IMR-90 (cell line): ENCODE data around the gene UTP18. TPM values are rescaled to one million over a fixed set of nuclear protein-coding genes. Genes with fewer than 3 reads are reported as not detected.

Experiments used
- ATAC-seq: fragments of 200-7000 bp; cut with Tn5 transposase; 2 replicates; pipeline ENCODE4 v1.9.1; 2020; ENCODE audit warnings: low read depth, mild to moderate bottlenecking, moderate library complexity
- BruUV-seq: library from RNA; stranded (reverse); fragments of 400-500 nt; replicated peaks from 2 replicates; lab custom pipeline; 2021; lab: Mats Ljungman, UMichigan
- CTCF ChIA-PET: fragments of 300-600 bp; formaldehyde crosslinking; extraction: SDS; loops from one replicate; lab custom pipeline; 2021; ENCODE audit warnings: antibody characterized with exemption; lab: Yijun Ruan, JAX
- POLR2A ChIA-PET: fragments of 300-600 bp; sonication (Branson Sonifier 250); formaldehyde crosslinking; loops from one replicate; lab custom pipeline; 2022; ENCODE audit warnings: antibody characterized with exemption; ENCODE audit not compliant: unreplicated experiment; lab: Charles Lee
- DNase-seq: peaks from one replicate; pipeline ENCODE4 v3.0.0; 2013
- H2AFZ ChIP-seq: replicated peaks from 2 replicates; pipeline ENCODE3; 2013; ENCODE audit warnings: low read length, mild to moderate bottlenecking; ENCODE audit not compliant: poor library complexity
- H2AK5ac ChIP-seq: 2 replicates; pipeline ENCODE4 v1.6.1; 2013; ENCODE audit warnings: low read depth, low read length, inconsistent platforms
- H2AK9ac ChIP-seq: replicated peaks from 2 replicates; pipeline ENCODE3; 2013; ENCODE audit warnings: mild to moderate bottlenecking, low read depth, low read length, moderate library complexity; ENCODE audit not compliant: poor library complexity
- H2BK120ac ChIP-seq: 2 replicates; pipeline ENCODE4 v1.6.1; 2013; ENCODE audit warnings: low read depth, low read length, inconsistent platforms
- H2BK15ac ChIP-seq: 3 replicates; pipeline ENCODE4 v1.6.1; 2013; ENCODE audit warnings: low read depth, low read length, inconsistent platforms
- H2BK20ac ChIP-seq: 2 replicates; pipeline ENCODE4 v1.6.1; 2013; ENCODE audit warnings: low read depth, mild to moderate bottlenecking, inconsistent platforms, low read length, moderate library complexity
- H2BK5ac ChIP-seq: 2 replicates; pipeline ENCODE4 v1.6.1; 2013; ENCODE audit warnings: mild to moderate bottlenecking, low read depth, low read length, inconsistent platforms; ENCODE audit not compliant: poor library complexity, severe bottlenecking
- H3K14ac ChIP-seq: replicated peaks from 2 replicates; pipeline ENCODE4 v1.6.1; 2013; ENCODE audit warnings: low read depth, low read length, inconsistent platforms
- H3K18ac ChIP-seq: 2 replicates; pipeline ENCODE4 v1.6.1; 2013; ENCODE audit warnings: low read depth, low read length, control low read depth
- H3K23ac ChIP-seq: 2 replicates; pipeline ENCODE4 v1.6.1; 2013; ENCODE audit warnings: low read depth, low read length, inconsistent platforms
- H3K27ac ChIP-seq: 2 replicates; pipeline ENCODE4 v1.5.1; 2013; ENCODE audit warnings: mild to moderate bottlenecking, control low read depth, low read length; ENCODE audit not compliant: insufficient read depth
- H3K27me3 ChIP-seq: 2 replicates; pipeline ENCODE4 v1.6.1; 2013; ENCODE audit warnings: low read length; ENCODE audit not compliant: control insufficient read depth, insufficient read depth
- H3K36me3 ChIP-seq: 2 replicates; pipeline ENCODE4 v1.6.1; 2013; ENCODE audit warnings: low read length, mixed read lengths; ENCODE audit not compliant: control insufficient read depth, insufficient read depth
- H3K4ac ChIP-seq: 2 replicates; pipeline ENCODE4 v1.6.1; 2013; ENCODE audit warnings: low read depth, low read length, inconsistent platforms
- H3K4me1 ChIP-seq: 2 replicates; pipeline ENCODE4 v1.6.1; 2013; ENCODE audit warnings: low read length, mixed read lengths; ENCODE audit not compliant: control insufficient read depth, insufficient read depth
- H3K4me2 ChIP-seq: 2 replicates; pipeline ENCODE4 v1.6.1; 2013; ENCODE audit warnings: low read depth, mild to moderate bottlenecking, control low read depth, low read length, moderate library complexity
- H3K4me3 ChIP-seq: 2 replicates; pipeline ENCODE4 v1.5.1; 2013; ENCODE audit warnings: low read depth, mild to moderate bottlenecking, control low read depth, low read length, moderate library complexity; ENCODE audit not compliant: insufficient read depth
- H3K56ac ChIP-seq: 2 replicates; pipeline ENCODE4 v1.6.1; 2013; ENCODE audit warnings: low read length, inconsistent platforms; ENCODE audit not compliant: insufficient read depth; ENCODE audit errors: extremely low read depth
- H3K79me1 ChIP-seq, 2 experiments: 2 replicates each; pipeline ENCODE4 v1.6.1; 2013; ENCODE audit warnings: low read length in 2 of 2, inconsistent platforms in 1 of 2, low read depth in 1 of 2
- H3K9ac ChIP-seq: 2 replicates; pipeline ENCODE4 v1.6.1; 2013; ENCODE audit warnings: low read depth, low read length, control low read depth
- H3K9me1 ChIP-seq: 2 replicates; pipeline ENCODE4 v1.6.1; 2013; ENCODE audit warnings: low read length, inconsistent platforms; ENCODE audit not compliant: insufficient read depth
- H3K9me3 ChIP-seq: 2 replicates; pipeline ENCODE4 v1.6.1; 2013; ENCODE audit warnings: low read length; ENCODE audit not compliant: control insufficient read depth, insufficient read depth
- H4K20me1 ChIP-seq: 2 replicates; pipeline ENCODE4 v1.6.1; 2013; ENCODE audit warnings: low read length, inconsistent platforms; ENCODE audit not compliant: insufficient read depth
- H4K5ac ChIP-seq: 2 replicates; pipeline ENCODE4 v1.6.1; 2013; ENCODE audit warnings: mild to moderate bottlenecking, low read depth, low read length, control low read depth
- H4K8ac ChIP-seq, 2 experiments: 2 replicates each; pipeline ENCODE4 v1.6.1; 2013; ENCODE audit warnings: low read depth in 2 of 2, low read length in 2 of 2, control low read depth in 1 of 2, inconsistent platforms in 1 of 2
- H4K91ac ChIP-seq: 2 replicates; pipeline ENCODE4 v1.6.1; 2013; ENCODE audit warnings: low read depth, low read length, inconsistent platforms; ENCODE audit not compliant: insufficient read depth
- BHLHE40 ChIP-seq: fragments of 150-350 bp; IDR thresholded peaks from 2 replicates; pipeline ENCODE4 v1.6.1; 2016; ENCODE audit warnings: mild to moderate bottlenecking, low read depth, low read length
- CEBPB ChIP-seq: IDR thresholded peaks from 2 replicates; pipeline ENCODE4 v1.6.1; 2012; ENCODE audit warnings: low read depth, low read length, improper control_type of control experiment
- CHD1 ChIP-seq: IDR thresholded peaks from 2 replicates; pipeline ENCODE4 v1.6.1; 2012; ENCODE audit warnings: low read depth, low read length, improper control_type of control experiment
- CTCF ChIP-seq: conservative IDR thresholded peaks from 2 replicates; pipeline ENCODE4 v1.5.1; 2012; ENCODE audit warnings: mild to moderate bottlenecking, low read depth, low read length, improper control_type of control experiment
- ELK1 ChIP-seq: fragments of 150-350 bp; IDR thresholded peaks from 2 replicates; pipeline ENCODE4 v1.6.1; 2016; ENCODE audit warnings: low read depth, mild to moderate bottlenecking, low read length, moderate library complexity, borderline replicate concordance
- FOS ChIP-seq: fragments of 150-350 bp; IDR thresholded peaks from 2 replicates; pipeline ENCODE4 v1.6.1; 2016; ENCODE audit warnings: low read depth, low read length
- MAFK ChIP-seq: IDR thresholded peaks from 2 replicates; pipeline ENCODE4 v1.6.1; 2012; ENCODE audit warnings: low read depth, low read length, improper control_type of control experiment
- MAZ ChIP-seq: IDR thresholded peaks from 2 replicates; pipeline ENCODE4 v1.6.1; 2012; ENCODE audit warnings: low read depth, mild to moderate bottlenecking, low read length, improper control_type of control experiment, moderate library complexity, borderline replicate concordance
- MXI1 ChIP-seq: IDR thresholded peaks from 2 replicates; pipeline ENCODE4 v1.6.1; 2012; ENCODE audit warnings: low read depth, mild to moderate bottlenecking, low read length, moderate library complexity, borderline replicate concordance
- NFE2L2 ChIP-seq: fragments of 150-350 bp; IDR thresholded peaks from 2 replicates; pipeline ENCODE4 v1.6.1; 2016; ENCODE audit warnings: low read depth, mild to moderate bottlenecking, low read length
- POLR2A ChIP-seq: IDR thresholded peaks from 2 replicates; pipeline ENCODE4 v1.6.1; 2012; ENCODE audit warnings: mild to moderate bottlenecking, low read depth, low read length
- RAD21 ChIP-seq: IDR thresholded peaks from 2 replicates; pipeline ENCODE4 v1.6.1; 2012; ENCODE audit warnings: low read length, improper control_type of control experiment
- RCOR1 ChIP-seq: IDR thresholded peaks from 2 replicates; pipeline ENCODE4 v1.6.1; 2012; ENCODE audit warnings: mild to moderate bottlenecking, low read length, improper control_type of control experiment; ENCODE audit not compliant: insufficient replicate concordance
- RFX5 ChIP-seq: IDR thresholded peaks from 2 replicates; pipeline ENCODE4 v1.8.0; 2012; ENCODE audit warnings: low read depth, mild to moderate bottlenecking, low read length, moderate library complexity
- SMC3 ChIP-seq: fragments of 150-350 bp; IDR thresholded peaks from 2 replicates; pipeline ENCODE4 v1.6.1; 2016; ENCODE audit warnings: low read depth, mild to moderate bottlenecking, antibody characterized with exemption, low read length, moderate library complexity
- USF2 ChIP-seq: fragments of 150-350 bp; IDR thresholded peaks from 2 replicates; pipeline ENCODE4 v1.6.1; 2017; ENCODE audit warnings: mild to moderate bottlenecking, antibody characterized with exemption, low read length, low read depth
- WGBS, 2 experiments: methylation state at CpG; one replicate each; pipeline versions ENCODE4 v1.1.5 to v1.1.7; 2013; ENCODE audit warnings: missing lambda C conversion rate in 2 of 2; ENCODE audit not compliant: insufficient read length in 1 of 2; ENCODE audit errors: extremely low coverage in 2 of 2; 5-methylcytosine and 5-hydroxymethylcytosine counted together
- dilution Hi-C: fragments of 300-500 bp; cut with HindIII; formaldehyde crosslinking; loops from one replicate; pipeline ENCODE4 v1.14.3; 2018; ENCODE audit warnings: low sequenced_read_pairs; ENCODE audit not compliant: unreplicated experiment
- in situ Hi-C: fragments of 300-500 bp; cut with MboI; formaldehyde crosslinking; loops from 3 replicates; pipeline ENCODE4 v1.14.3; 2019; ENCODE audit warnings: low sequenced_read_pairs, inconsistent platforms, mixed read lengths
- intact Hi-C: fragments of 100-400 bp; cut with micrococcal nuclease; formaldehyde crosslinking; loops from 2 replicates; pipeline ENCODE4 v1.10.0; 2022
- polyA plus RNA-seq, 3 experiments: library from polyadenylated mRNA; depleted of rRNA; stranded (reverse); fragments of >200 nt; gene quantifications; 2 replicates each; pipeline ENCODE4 v1.2.3, GENCODE V29; 2012; ENCODE audit warnings: low replicate concordance in 1 of 3
- total RNA-seq: library from RNA; depleted of rRNA; stranded (reverse); fragments of >200 nt; gene quantifications from 2 replicates; pipeline ENCODE4 v1.2.3, GENCODE V29; 2012

Gene UTP18
- total and polyA plus RNA-seq, 2 of the 4 experiments (the other 2 are of a cell fraction), result 17.7 to 22.4 TPM

- POLR2A ChIA-PET, result interaction anchor here (0.5 kb wide), 1 partner anchor 294 kb away, joined by 5 read pairs; no protein-coding TSS in a partner anchor
- no peaks in the 10 kb centered on the region for H3K36me3 ChIP-seq
- H3K14ac ChIP-seq, result no peak overlapping the region
- CTCF ChIA-PET, result no interaction called here
- DNase-seq (no peak), ATAC-seq (no peak)
- H3K27me3 ChIP-seq, result peaks cover 2% of the 10 kb centered on the region; the same call in 1 of the 2 replicates
- in situ Hi-C loops (no loop called here), dilution Hi-C loops (no loop called here), intact Hi-C loops (no loop called here)
- no peak overlapping the region for H3K4me3 ChIP-seq
- TF ChIP-seq SMC3 (no peak), CTCF (no peak), RFX5 (no peak), FOS (no peak), POLR2A (no peak), MXI1 (no peak), RCOR1 (no peak), MAFK (no peak), CHD1 (no peak), USF2 (no peak), BHLHE40 (no peak), CEBPB (no peak), NFE2L2 (no peak), RAD21 (no peak), ELK1 (no peak), MAZ (no peak)
- no peak overlapping the region for H2AK9ac ChIP-seq
- H3K4me2 ChIP-seq, result no peak overlapping the region
- H4K8ac ChIP-seq, result no peak overlapping the region
- H2AFZ ChIP-seq, result no peak overlapping the region
- no peak overlapping the region for H3K18ac ChIP-seq
- BruUV-seq, result no TSS peak
- no peak overlapping the region for H2AK5ac ChIP-seq
- no peaks in the 10 kb centered on the region for H4K20me1 ChIP-seq
- H4K5ac ChIP-seq, result no peak overlapping the region
- no peak overlapping the region for H2BK120ac ChIP-seq
- no peaks in the 10 kb centered on the region for H3K4me1 ChIP-seq
- no peak overlapping the region for H3K23ac ChIP-seq
- no peak overlapping the region for H3K4ac ChIP-seq
- no peak overlapping the region for H2BK20ac ChIP-seq
- no peak overlapping the region for H2BK15ac ChIP-seq
- no peaks in the 10 kb centered on the region for H3K9me1 ChIP-seq
- H3K9ac ChIP-seq, result no peak overlapping the region
- no peak overlapping the region for H4K91ac ChIP-seq
- no peak overlapping the region for H3K56ac ChIP-seq
- H2BK5ac ChIP-seq, result no peak overlapping the region
- no peaks in the 10 kb centered on the region for H3K9me3 ChIP-seq
- H3K27ac ChIP-seq, result no peak overlapping the region
- H3K79me1 ChIP-seq, result no peaks in the 10 kb centered on the region
- WGBS, 2 experiments, result no CpG with 5 or more reads among the region's 3 CpGs
Measured at GRCh38 chr17:51341457-51341856, 81.1 kb downstream of the UTP18 start.
